GM21360 (cell line): ENCODE results near the gene SCUBE1.
A peak's percentile ranks its signal among the peaks of the same experiment; 100 is the strongest.

Experiments
- ATAC-seq: cut with Tn5 transposase; IDR thresholded peaks from one replicate; pipeline ENCODE4 v1.9.1; 2021; ENCODE audit warnings: mild to moderate bottlenecking, moderate library complexity; ENCODE audit not compliant: unreplicated experiment

SCUBE1 gene

DNA sequence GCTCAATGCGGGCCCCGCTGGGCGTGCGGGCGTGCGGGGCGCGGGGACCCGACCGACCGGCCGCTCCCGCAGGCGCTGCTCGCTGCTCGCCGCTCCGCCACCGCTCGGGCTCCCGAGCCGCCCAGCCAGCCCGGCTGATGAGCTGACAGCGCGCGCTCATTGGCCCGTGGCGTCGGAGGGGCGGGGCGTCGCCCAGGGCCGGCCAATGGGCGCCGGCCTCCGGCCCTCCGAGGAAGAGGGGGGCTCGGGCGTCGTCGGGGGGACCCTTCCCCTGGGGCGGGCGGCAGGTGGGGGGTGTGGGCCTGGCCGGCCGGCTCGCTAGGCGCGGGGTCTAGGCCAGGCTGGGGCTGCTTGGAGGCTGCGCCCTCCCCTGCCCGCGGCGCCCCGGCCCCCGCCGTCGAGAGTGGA is at the start of gene SCUBE1:
TSS of gene SCUBE1 (minus strand) at position 111 of the 408 bp plus-strand sequence. CDS start 111 bp downstream, outside the sequence.
- ATAC-seq: no peak

DNA sequence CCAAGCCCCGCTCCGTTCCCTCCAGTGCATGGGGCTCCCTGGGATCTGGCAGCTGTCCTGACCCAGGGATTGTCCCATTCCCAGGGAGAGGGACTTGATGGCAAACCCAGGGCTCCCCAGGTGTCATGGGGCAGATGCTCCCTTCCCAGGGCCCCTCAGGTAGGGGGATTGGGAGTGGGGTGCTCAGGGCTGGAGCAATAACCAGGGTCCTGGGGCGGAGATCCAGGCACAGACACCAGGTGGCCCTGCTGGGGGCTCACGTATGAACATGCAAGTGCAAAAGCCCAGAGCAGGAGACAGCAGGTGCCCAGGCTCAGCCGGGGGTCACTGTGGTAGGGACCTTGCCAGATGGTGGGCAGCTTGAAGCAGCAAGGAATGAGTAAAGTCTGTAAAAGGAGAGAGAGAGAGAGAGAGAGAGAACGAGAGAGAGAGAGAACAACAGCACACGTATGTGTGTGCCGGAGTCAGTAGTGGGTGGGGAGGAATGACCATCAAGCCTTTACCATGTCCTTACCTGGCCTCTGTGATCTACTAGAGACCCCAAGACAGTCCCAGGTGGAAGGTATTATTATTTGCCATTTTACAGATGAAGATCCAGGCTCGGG is 49.3 kb upstream of the SCUBE1 start:
- no peak for ATAC-seq

DNA sequence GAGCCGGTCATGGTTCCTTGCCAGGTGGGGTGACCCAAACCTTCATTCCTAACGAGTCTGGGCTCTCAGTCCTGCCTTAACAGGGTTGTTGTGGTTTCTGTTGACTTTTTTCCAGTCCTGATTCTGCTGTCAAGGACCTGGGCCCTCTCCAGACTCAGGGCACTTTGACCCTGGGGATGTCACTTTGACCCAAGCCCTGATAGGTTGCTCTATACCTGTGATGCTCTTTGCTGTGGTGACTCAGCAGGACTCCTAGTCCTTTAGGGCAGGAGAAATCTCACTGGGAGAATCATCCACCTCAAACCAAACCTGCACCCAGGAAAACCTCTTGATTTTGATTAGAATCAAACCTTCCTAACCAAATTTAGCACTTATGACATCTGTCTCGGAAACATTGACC is 48.1 kb upstream of the SCUBE1 start:
- no peak for ATAC-seq

DNA sequence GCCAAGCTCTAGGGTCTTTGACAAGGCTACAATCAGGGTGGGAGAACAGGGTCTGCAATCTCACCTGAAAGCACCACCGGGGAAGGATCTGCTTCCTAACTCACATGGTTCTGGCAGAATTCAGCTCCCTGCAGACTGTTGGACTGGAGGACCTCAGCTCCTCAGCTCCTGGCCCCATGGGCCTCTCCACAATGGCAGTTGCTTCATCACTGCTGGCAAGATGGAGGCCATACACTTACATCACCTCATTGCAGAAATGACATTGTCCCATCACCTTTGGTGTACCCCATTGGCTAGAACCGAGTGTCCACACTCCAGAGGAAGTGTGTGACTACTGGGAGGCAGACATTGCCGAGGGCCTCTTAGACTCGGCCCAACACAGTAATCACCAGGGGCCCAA is 47.7 kb upstream of the SCUBE1 start:
- ATAC-seq: no peak

DNA sequence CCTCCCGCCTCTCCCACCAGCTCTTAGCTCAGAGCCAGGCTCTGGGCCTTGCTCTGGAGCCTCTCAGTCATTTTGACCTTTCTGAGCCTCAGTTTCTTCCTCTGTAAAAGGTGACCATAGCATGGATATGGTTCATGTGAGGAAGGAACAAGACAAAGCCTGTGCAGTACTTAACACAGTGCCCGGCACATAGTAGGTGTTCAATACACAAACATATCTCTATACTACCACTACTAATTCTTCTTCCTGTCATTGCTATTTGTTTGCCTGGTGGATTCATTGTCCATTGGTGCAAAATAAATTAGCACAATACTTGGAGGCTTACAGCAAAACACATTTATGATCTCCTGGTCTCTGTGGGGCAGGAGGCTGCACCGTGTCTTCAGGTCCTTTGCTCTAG is 47.0 kb upstream of the SCUBE1 start:
- no peak for ATAC-seq

DNA sequence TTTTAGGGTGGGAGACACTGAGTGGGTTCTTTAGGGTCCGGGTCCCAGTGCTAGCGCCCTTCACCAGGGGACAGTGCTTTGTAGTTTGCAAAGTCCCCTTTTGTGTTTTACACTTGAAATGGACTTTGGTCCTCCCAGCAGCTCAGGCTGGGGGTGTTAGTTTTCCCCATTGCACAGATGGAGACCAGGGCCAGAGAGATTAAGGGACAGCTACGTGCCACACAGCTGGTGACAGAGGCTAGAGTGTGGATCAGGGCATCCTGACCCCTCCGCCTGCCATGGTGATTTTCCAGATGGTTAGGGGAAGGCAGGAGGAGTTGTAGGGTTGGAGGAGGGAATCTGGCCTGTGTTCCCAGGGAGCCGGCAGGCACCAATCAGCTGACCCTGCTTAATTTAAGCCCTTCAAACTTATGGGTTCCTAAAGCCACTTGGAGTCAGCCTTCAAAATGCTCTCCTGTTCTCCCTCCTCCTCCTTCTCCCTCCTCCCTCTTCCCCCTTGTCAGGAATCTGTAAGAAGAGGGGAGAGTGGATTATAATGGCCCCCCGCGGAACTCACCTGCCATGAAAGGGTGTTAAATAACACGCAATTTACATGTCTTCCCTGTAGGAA is 46.2 kb upstream of the SCUBE1 start:
- no peak for ATAC-seq

DNA sequence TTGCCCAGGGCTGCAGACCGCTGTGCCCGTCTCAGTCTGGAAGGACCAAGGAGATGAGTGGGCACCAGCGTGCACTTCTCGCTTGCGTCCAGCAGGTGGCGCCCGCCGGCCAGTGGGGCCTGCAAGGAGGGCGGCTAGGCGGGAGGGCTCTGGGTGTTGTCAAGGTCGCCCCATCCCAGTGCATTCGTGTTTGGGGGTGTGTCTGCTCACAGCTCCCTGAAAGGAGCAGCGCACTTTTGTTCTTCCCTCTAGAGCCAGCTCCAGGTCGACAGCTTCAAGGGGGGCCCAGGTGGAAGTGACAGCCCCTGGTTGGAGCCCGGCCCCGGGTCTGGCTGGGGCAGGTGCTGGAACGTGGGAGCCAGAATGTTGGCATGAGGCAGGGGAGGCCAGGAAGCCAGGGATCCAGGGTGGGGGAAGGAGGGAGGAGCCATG is 45.3 kb upstream of the SCUBE1 start:
- no peak for ATAC-seq

DNA sequence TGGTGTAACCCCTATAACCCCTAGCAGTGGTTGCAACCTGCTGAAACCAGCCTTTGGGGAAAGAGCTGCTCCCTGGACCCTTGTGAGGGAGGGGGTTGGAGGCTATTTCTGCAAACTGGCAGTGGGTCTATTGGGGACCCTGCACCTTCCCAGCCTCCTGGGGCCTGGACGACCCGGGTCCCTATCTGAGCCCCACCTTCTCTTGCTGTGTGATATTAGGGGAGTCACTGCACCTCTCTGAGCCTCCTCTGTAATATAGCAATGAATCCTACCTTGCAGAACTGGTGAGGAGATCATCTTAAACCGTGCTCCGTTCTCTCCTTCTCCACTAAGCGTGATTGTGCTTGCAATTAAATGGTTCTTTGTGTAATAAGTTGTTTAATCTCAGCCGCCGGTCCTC is 44.6 kb upstream of the SCUBE1 start:
- no peak for ATAC-seq

DNA sequence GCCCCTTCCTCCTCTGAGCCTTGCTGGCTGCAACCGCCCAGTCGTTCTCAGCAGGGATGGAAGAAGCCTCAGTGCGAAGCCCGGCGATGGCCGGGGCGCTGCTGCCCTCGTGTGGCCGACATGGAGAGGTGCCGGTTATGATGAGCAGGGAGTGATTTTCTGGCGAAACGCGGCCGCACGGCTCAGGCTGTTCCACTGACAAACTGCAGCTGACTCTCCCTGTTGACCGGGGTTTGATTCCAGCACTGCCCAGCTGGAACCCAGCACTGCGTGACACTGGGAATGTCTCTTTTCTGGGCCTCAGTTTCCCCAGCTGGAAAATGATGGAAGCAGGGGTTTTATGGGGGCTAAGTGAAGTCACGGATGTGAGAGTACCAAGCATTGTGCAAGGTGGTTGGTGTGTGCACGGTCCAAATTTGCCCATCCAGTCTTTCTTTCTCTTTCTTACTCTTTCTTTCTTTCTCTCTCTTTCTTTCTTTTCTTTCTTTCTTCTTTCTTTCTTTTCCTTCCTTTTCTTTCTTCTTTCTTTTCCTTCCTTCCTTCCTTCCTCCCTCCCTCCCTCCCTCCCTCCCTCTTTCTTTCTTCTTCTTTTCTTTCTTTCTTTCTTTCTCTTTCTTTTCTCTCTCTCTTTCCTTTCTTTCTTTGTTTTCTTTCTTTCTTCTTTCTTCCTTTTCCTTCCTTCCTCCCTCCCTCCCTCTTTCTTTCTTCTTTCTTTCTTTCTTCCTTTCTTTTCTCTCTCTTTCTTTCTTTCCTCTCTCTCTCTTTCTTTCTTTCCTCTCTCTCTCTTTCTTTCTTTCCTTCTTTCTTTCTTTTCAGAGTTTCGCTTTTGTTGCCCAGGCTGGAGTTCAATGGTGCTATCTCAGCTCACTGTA is 42.8 kb upstream of the SCUBE1 start:
- no peak for ATAC-seq

DNA sequence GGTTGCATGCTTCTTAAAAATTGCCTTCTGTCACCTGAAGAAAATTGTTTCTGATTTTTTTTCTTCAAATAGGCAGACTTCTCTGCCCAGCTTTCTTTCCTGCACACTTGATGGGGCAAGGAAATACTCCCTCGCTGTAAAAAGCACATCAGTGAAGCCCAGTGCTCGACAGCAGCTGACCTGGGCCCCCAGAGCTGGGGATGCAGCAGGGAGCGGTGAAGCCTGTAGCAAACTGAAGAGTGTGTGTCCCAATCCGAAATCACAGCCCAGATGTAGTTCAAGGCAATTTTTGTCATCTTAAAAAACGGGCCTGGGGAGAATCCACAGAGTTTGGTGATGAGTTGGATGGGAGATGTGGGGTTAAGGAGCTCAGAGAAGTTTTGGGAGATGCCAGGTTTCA is 41.7 kb upstream of the SCUBE1 start:
- ATAC-seq: no peak

DNA sequence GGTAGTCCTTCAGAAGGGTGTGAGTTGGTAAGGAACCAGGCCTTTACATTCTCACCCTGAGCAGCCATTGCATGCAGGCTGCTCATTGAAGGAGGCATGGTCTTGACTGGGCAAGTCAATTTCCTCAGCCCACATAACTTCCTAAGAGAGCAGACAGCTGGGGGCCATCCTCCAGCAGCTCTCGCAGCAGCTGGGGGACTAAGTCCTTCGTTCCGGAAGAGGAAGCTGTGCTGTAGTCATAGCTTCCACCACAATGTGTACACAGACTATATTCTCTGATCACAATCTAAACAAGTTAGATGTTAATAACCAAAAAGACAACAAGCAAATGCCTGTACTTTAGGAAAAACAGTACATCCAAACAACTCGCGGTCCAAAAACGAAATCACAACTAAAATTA is 38.5 kb upstream of the SCUBE1 start:
- ATAC-seq: no peak

DNA sequence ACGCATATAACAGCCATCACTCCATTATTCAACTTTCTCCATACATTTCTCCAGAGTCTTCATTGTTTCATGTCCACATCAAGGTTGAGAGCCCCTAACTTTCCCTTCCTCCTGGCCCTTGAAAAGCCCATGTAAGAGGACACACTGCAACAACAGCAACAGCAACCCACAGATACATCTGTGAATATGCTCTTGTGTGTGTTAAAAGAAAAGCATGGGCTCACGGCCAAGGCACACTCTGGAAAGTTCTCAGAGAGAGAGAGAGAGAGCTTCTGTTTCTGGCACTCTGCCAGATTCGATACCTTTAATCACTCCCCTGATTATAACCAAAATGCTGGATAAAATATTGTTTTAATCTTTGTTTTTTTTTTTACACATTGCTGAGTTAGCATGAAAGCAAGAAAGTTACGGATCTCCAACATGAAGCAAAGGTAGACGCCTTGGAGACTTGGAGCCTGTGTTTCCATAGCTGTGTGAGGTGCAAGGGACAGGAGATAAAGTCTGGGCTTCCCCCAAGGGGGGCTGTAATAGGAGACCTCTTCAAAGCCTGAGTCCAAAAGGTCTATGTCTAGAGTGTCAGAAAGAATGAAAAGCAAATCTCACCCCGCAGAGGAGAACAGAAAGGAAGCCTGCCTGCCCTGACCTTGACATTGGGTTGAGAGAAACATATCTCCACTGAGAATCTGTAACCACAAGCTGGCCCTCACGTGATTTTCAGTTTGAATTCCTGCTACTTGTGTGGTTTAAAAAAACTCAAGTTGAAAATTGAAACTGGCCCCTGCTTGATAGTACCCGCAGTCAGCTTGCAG is 34.9 kb upstream of the SCUBE1 start:
- ATAC-seq: peak; percentile 63

DNA sequence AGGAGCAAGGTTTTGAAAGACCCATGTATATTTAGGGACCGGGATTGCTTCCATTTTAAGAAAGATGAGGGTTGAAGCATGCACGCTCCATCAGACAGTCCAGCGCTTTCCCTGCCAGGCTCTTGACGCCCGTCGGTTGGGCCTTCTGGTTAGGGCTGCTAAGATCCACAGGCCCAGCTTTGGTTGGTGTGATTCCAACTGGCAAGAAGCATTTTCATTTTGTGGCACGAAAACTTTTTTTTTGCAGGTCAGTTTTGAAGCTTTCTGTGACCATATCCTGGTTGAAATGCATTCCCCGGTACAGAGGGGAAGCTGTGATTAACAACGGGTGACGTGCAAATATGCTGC is 34.4 kb upstream of the SCUBE1 start:
- no peak for ATAC-seq

DNA sequence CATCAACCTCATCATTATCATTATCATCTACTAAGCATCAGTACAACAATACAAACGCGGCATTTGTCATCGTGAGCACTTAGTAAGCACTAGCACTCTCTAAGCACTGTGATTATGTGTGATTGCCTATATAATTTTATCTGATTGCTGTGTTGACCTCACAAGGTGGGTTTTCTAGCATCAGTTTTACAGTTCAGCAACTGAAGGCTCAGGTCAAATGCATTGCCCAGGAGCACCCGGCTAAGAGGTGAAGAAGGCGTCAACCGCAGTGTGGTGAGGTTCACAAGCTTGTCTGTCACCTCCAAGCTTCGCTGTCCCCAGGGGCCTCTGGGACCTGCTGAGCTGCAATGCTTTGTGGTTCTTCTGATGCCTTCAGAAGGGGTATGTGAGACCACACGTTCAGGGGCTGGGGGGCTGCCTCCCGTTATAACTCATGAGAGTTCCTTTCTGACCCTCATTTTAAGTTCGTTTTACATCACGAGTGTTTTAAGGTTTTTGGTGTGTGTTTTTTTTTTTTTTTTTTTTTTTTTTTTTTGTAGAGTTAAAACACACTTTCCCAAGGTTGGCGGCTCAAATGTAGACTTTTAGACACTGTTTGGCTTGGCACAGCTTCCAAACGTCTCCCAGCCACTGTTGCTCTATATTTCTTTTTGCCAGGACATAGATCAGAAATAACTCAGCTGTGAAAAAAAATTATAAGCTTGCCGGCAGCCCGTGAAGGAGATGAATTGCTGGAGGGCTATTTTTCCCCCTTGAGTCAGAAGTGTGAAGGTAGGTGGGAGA is 33.8 kb upstream of the SCUBE1 start:
- peak; percentile 56 for ATAC-seq

DNA sequence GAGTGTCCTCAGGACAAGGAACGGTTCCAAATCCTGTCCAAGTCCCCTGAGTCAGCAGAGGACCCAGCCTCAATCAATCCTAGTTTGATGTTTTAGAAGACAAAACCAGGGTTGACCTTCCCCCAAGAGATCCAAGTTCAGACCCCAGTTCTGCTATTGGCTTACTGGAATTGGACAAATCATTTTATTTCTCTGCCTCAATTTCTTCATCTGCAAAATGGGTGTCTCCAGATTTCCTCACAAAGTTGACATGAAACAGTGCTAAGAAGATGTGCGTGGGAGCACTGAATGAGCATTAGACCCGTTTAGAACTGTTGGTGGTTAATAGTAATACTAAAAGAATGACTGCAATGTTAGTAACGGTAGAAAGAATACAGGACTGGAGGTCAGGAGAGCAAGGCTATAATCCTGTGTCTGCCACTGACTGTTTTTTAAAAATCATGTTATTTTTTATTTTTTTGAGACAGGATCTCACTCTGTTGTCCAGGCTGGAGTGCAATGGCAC is 32.8 kb upstream of the SCUBE1 start:
- no peak for ATAC-seq

DNA sequence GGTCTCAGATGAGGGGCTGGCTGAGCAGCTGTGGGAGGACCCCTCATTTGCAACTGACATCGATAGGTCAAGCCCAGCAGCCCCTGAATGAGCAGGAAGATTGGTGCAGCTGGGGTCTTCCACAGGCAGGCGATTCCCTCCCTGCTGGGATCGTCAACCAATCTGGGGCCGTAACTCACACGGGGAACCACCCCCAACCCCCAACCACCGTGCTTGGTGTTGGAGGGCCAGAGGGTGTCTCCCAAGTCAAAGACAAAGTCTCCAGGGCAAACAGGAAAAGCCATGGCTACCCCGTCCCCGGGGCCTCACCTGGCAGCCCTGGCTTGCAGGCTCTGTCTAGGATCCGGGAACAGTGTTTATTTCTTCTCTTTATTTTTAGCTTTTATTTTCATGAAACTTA is 26.9 kb upstream of the SCUBE1 start:
- ATAC-seq: no peak

DNA sequence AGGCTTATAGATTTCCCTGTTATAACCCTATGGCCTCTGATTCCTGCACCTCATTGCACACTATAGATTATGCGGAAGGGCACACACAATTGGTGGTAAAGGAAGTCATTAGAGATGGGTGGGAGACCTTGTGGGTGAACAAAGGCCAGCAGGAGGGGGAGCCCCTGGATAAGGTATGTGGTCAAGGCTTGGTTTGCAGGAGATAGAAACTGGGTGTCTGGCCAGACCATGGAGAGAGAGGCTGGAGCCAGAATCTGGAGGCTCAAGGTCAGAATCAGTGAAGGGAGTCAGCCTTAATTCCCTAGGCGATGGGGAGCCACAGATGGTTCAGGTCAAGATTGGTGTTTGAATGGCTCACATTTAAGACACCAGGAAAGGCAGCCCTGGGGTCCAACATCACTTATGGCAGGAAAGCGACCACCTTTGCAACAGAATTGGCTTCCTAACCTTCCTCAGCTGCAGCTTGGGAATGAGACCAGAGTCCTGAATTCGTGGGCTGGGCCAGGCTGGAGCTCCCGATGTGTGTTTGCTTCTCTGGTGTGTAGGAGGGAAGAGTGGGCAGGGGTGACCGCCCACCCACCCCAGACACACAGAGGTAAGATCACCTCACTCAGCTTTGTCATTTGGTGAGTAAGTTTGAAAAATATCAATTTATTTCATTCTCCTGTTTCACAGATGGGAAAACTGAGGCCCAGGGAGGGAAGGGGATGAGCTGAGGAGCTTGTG is 22.7 kb upstream of the SCUBE1 start:
- ATAC-seq: no peak

DNA sequence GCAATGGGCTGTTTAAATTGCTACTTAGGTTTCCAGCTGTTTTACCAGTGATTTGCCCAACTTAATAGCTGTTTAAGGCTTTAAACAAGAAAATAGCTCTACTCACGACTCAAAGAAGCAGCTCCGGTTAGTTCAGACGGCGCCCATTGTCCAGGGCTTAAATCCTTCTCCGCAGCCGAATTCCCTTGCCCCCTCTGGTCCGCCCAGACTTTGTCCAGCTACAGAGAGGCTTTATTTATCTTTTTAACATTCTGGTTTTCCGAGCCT is 20.9 kb upstream of the SCUBE1 start:
- no peak for ATAC-seq

DNA sequence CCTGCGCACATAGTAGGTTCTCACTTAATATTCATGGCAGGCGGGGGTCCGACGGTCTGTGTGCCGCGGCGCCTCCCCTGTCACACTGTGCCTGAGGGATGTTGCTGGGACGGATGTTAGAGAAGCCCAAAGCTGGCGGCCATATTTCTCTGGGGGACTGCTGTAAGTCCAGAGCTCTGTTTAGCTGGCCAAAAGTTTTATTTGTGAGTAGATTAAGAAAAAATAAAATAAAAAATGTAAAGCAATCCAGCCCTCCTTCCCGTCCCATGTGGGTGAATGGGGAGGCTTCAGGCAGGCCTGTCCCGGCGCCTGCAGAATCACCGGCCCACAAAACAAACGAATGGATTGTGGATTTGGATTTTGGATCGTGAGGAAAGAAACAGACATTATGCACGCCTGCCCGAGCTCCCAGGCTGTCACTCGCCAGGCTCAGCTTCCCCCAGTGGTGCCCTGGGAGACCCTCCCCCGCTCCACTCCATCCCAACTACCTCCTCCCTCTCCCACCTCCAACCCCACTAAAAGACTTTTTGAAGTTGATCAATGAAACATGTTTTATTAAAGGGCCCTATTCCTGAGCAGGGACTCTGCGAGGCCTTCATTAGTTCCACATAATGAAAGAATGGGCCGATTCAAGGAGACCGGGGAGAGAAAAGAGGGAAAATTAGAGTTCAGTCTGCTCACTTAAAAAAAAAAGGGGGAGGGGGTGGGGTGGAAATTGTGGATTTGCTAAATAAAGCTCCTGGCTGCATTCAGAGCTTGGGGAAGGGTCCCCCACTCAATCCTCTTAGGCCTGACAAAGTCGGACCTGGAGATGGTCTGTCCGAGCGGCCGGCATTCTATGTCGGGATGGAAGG is 20.4 kb upstream of the SCUBE1 start:
- no peak for ATAC-seq
